IMR-90 (cell line): ENCODE data around the gene PLCB3.

Source experiments
- BHLHE40 ChIP-seq: fragments of 150-350 bp; IDR thresholded peaks from 2 replicates; pipeline ENCODE4 v1.6.1; 2016; ENCODE audit warnings: mild to moderate bottlenecking, low read depth, low read length
- CTCF ChIP-seq: conservative IDR thresholded peaks from 2 replicates; pipeline ENCODE4 v1.5.1; 2012; ENCODE audit warnings: mild to moderate bottlenecking, low read depth, low read length, improper control_type of control experiment

GRCh38 chr11:64259533-64260067 is 8.3 kb downstream of the PLCB3 start:
- TF ChIP-seq CTCF, result no peak
- no peak for TF ChIP-seq BHLHE40
